ENCODE data around the gene JPT1.
"Not testable (repeated sequence)": the region's sequence is repeated elsewhere in the genome, so short reads cannot be mapped to it uniquely, and the experiment has no call there.

The JPT1 gene

GRCh38 chr17:75155191-75155601 is 884 bp upstream of the JPT1 start:
- DNase-seq (ENCODE audit: low read depth in 2 of 2) = no peak

- peak in 1 of 2 experiments; percentile 15 for DNase-seq (ENCODE audit: low read depth in 2 of 2)
These were observed 525 bp downstream of the JPT1 start for GRCh38 chr17:75153780-75154194.

GRCh38 chr17:75152922-75153779 is 1.2 kb downstream of the JPT1 start:
- peak in 1 of 2 experiments; percentile 26 for DNase-seq (ENCODE audit: low read depth in 2 of 2)

GRCh38 chr17:75152523-75152921 is 1.8 kb downstream of the JPT1 start:
- DNase-seq (ENCODE audit: low read depth in 2 of 2) = no peak

GRCh38 chr17:75151930-75152329 is 2.4 kb downstream of the JPT1 start:
- no peak for DNase-seq (ENCODE audit: low read depth in 2 of 2)

- DNase-seq (ENCODE audit: low read depth in 2 of 2) = no peak
These were observed 6.3 kb downstream of the JPT1 start for GRCh38 chr17:75147878-75148546.

GRCh38 chr17:75146592-75146991 is 7.7 kb downstream of the JPT1 start:
- no peak for DNase-seq (ENCODE audit: low read depth in 2 of 2)

GRCh38 chr17:75144816-75145512 is 9.3 kb downstream of the JPT1 start:
- DNase-seq (ENCODE audit: low read depth in 2 of 2) = no peak

- DNase-seq (ENCODE audit: low read depth in 2 of 2) = no peak
These were observed 11.9 kb downstream of the JPT1 start for GRCh38 chr17:75142236-75142971.

- no peak for DNase-seq (ENCODE audit: low read depth in 2 of 2)
These were observed 15.8 kb downstream of the JPT1 start for GRCh38 chr17:75138519-75138918.

GRCh38 chr17:75137762-75138161 is 16.6 kb downstream of the JPT1 start:
- not testable (repeated sequence) for DNase-seq (ENCODE audit: low read depth in 2 of 2)

- no peak for DNase-seq (ENCODE audit: low read depth in 2 of 2)
These were observed 18.4 kb downstream of the JPT1 start for GRCh38 chr17:75135946-75136345.

GRCh38 chr17:75135452-75135851 is 18.9 kb downstream of the JPT1 start:
- DNase-seq (ENCODE audit: low read depth in 2 of 2) = no peak

- DNase-seq (ENCODE audit: low read depth in 2 of 2) = not testable (repeated sequence)
These were observed 20.5 kb downstream of the JPT1 start for GRCh38 chr17:75133607-75134347.

GRCh38 chr17:75133001-75133400 is 21.3 kb downstream of the JPT1 start:
- DNase-seq (ENCODE audit: low read depth in 2 of 2) = no peak

GRCh38 chr17:75132018-75133000 is 22.0 kb downstream of the JPT1 start:
- not testable (repeated sequence) for DNase-seq (ENCODE audit: low read depth in 2 of 2)

- DNase-seq (ENCODE audit: low read depth in 2 of 2) = peak; percentile 54 to 75
These were observed 22.9 kb downstream of the JPT1 start, which contains the start of gene NT5C for GRCh38 chr17:75131278-75132017. Gene NT5C (minus strand): TSS chr17:75131742. CDS start chr17:75131707, 35 bp downstream.

- no peak for DNase-seq (ENCODE audit: low read depth in 2 of 2)
These were observed 23.6 kb downstream of the JPT1 start for GRCh38 chr17:75130632-75131277.

All from stimulated activated CD4-positive, alpha-beta T cell treated with anti-CD3 and anti-CD28 coated beads, Interleukin-12 subunit alpha, Interleukin-12 subunit beta, amount 100 ng/mL, for 24 hours (primary cell).